Measurements from ENCODE around the gene MAN2A1. TPM values are rescaled to one million over a fixed set of nuclear protein-coding genes. Genes with fewer than 3 reads are reported as not detected.
A peak's percentile ranks its signal among the peaks of the same experiment; 100 is the strongest.

Gene MAN2A1
- 24.9 and 25.5 TPM in 2 replicates for total RNA-seq
- long read RNA-seq, partial matches to known transcripts: 1 of 5 reads
- long read RNA-seq, other reads (novel, unspliced or antisense): 4 of 5 reads

- TF ChIP-seq CTCF (conservative IDR thresholded peaks at IDR 0.05): peak; percentile 27
- peaks cover 36% of the 10 kb centered on the region for H3K4me1 Mint-ChIP-seq
- no peaks in the 10 kb centered on the region for H3K27me3 Mint-ChIP-seq (ENCODE audit: low read depth)
- peak within 1 kb of the TSS; percentile 99 for H3K27ac Mint-ChIP-seq (ENCODE audit: unreplicated experiment)
- no peaks in the 10 kb centered on the region for H3K9me3 Mint-ChIP-seq
- DNase-seq (ENCODE audit: low read depth, low spot score): peak; percentile 63
- H3K36me3 Mint-ChIP-seq (ENCODE audit: low read depth): no peaks in the 10 kb centered on the region
- peak within 1 kb of the TSS; percentile 93 for H3K4me3 Mint-ChIP-seq
Observed at GRCh38 chr5:109689740-109690241, at the start of gene MAN2A1. TSS of gene MAN2A1 (plus strand) at chr5:109689927. CDS start at chr5:109690418, 491 bp downstream.

GRCh38 chr5:109640976-109641375 lies 48.8 kb upstream of the MAN2A1 start:
- Mint-ChIP-seq H3K9me3 (peaks cover 11% of the 10 kb centered on the region), H3K36me3 (ENCODE audit: low read depth) (peaks cover 4% of the 10 kb centered on the region), H3K27ac (ENCODE audit: unreplicated experiment) (no peak overlapping the region), H3K27me3 (ENCODE audit: low read depth) (no peaks in the 10 kb centered on the region), H3K4me1 (peaks cover 18% of the 10 kb centered on the region), H3K4me3 (no peak overlapping the region)
- TF ChIP-seq CTCF (conservative IDR thresholded peaks at IDR 0.05): no peak
- DNase-seq (ENCODE audit: low read depth, low spot score): no peak

GRCh38 chr5:109643791-109644350 lies 45.9 kb upstream of the MAN2A1 start:
- H3K9me3 Mint-ChIP-seq: peaks cover 11% of the 10 kb centered on the region
- H3K4me1 Mint-ChIP-seq: peaks cover 26% of the 10 kb centered on the region
- no peak for DNase-seq (ENCODE audit: low read depth, low spot score)
- H3K36me3 Mint-ChIP-seq (ENCODE audit: low read depth): peaks cover 4% of the 10 kb centered on the region
- no peak overlapping the region for H3K27ac Mint-ChIP-seq (ENCODE audit: unreplicated experiment)
- TF ChIP-seq CTCF (conservative IDR thresholded peaks at IDR 0.05): no peak
- no peaks in the 10 kb centered on the region for H3K27me3 Mint-ChIP-seq (ENCODE audit: low read depth)
- H3K4me3 Mint-ChIP-seq: no peak overlapping the region

GRCh38 chr5:109644829-109645228 lies 44.9 kb upstream of the MAN2A1 start:
- H3K36me3 Mint-ChIP-seq (ENCODE audit: low read depth): no peaks in the 10 kb centered on the region
- TF ChIP-seq CTCF (conservative IDR thresholded peaks at IDR 0.05): no peak
- peaks cover 33% of the 10 kb centered on the region for H3K4me1 Mint-ChIP-seq
- DNase-seq (ENCODE audit: low read depth, low spot score): no peak
- no peaks in the 10 kb centered on the region for H3K27me3 Mint-ChIP-seq (ENCODE audit: low read depth)
- no peak overlapping the region for H3K4me3 Mint-ChIP-seq
- H3K27ac Mint-ChIP-seq (ENCODE audit: unreplicated experiment): peak overlapping the region; percentile 53
- peaks cover 7% of the 10 kb centered on the region for H3K9me3 Mint-ChIP-seq

GRCh38 chr5:109645707-109646192 lies 44.0 kb upstream of the MAN2A1 start:
- H3K4me1 Mint-ChIP-seq: peaks cover 33% of the 10 kb centered on the region
- no peak overlapping the region for H3K4me3 Mint-ChIP-seq
- TF ChIP-seq CTCF (conservative IDR thresholded peaks at IDR 0.05): no peak
- H3K27ac Mint-ChIP-seq (ENCODE audit: unreplicated experiment): peak overlapping the region; percentile 66
- H3K36me3 Mint-ChIP-seq (ENCODE audit: low read depth): no peaks in the 10 kb centered on the region
- peaks cover 4% of the 10 kb centered on the region for H3K9me3 Mint-ChIP-seq
- no peaks in the 10 kb centered on the region for H3K27me3 Mint-ChIP-seq (ENCODE audit: low read depth)
- DNase-seq (ENCODE audit: low read depth, low spot score): peak; percentile 11
